ENCODE results near the gene EPC1.
"Not testable (repeated sequence)": the region's sequence is repeated elsewhere in the genome, so short reads cannot be mapped to it uniquely, and the experiment has no call there.

EPC1 gene

GRCh38 chr10:32372000-32372875, 25.3 kb upstream of the EPC1 start:
- no peak for DNase-seq (ENCODE audit: low read depth)

- DNase-seq (ENCODE audit: low read depth) = no peak
Measured at GRCh38 chr10:32371101-32371500, 24.1 kb upstream of the EPC1 start.

DNA sequence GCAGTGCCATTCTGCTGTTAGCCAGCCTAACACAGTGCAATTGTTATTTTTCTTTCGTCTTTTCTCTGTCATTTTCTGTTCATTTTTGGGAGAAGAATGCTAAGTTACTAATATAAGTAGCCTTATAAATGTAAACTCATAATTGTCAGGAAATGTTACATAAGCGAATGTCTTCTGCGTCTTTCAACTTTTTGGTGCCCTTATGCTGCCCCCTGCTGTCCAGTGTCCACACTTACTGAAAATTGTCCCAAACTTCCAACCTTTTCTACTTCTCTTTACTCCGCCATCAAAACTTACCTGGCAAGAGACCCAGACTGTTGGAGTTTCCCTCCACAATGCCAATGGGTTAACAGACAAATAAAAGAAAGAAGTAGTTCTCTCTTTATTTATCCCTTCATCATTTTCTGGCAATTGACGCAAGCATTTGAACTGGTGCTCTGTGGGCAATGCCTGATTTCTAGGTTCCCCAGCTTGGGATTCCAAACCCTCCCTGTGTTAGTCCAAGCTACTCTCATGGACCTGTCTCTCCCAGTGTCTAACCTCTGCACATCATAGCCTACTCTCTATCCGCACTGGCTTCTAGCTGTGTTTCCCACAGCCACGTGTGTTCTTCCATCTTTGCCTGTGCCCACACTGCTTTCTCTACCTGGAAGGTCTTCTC, 21.0 kb upstream of the EPC1 start:
- DNase-seq (ENCODE audit: low read depth) = no peak

- DNase-seq (ENCODE audit: low read depth) = no peak
Measured at GRCh38 chr10:32366588-32366987, 19.6 kb upstream of the EPC1 start.

DNA sequence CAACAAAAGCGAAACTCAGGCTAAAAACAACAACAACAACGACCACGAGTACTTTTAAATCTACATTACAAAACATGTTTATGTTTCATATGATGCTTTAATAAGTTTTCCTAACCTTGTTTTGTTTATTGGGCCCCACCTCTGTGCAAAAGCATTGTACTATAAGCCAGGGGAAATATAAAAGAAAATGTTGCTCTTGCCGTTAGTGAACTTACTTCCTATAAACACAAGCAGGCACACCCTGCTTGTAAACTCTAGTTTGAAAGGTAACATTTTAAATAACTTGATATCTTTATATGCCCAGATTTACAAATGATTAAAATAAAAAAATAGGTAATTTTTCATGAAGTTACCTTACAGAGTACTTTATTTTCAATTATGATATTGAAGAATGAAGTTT, 19.2 kb upstream of the EPC1 start:
- DNase-seq (ENCODE audit: low read depth) = no peak

GRCh38 chr10:32365404-32365803, 18.4 kb upstream of the EPC1 start:
- not testable (repeated sequence) for DNase-seq (ENCODE audit: low read depth)

DNA sequence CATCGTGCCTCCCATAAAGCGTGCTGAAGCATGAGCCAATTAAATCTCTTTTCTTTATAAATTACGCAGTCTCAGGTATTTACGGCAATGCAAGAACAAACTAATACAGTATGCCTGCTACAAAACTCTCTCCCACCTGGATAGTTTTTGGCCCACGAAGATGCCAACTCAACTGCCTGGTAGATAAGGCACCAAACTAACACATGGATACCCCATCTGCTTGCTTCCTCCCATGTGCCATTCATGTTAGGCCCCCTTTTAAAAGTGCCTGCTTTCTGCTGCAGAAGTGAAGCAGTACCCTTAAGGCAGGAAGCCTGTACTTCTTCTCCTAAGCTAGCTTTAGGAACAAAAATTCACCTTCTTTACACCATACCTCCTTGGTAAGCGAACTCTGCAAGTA, 15.6 kb upstream of the EPC1 start:
- no peak for DNase-seq (ENCODE audit: low read depth)

DNA sequence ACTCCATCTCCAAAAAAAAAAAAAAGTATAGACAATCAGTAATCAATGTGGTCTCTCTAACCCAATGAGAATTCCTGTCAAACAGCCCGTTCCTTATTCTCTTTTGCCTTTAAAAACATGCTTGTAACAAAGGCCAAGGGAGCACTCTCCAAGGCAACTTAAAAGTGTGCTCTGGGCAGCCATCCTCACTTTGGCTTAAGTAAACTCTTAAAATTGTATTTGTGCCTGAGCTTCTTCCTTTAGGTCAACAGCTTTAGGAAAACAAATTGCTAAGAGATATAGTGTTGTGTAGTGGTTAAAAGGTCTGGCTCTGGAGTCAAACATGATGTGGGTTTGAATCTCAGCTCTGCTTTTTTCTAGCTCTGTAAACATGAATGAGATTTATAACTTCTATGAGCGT, 13.9 kb upstream of the EPC1 start:
- no peak for DNase-seq (ENCODE audit: low read depth)

DNA sequence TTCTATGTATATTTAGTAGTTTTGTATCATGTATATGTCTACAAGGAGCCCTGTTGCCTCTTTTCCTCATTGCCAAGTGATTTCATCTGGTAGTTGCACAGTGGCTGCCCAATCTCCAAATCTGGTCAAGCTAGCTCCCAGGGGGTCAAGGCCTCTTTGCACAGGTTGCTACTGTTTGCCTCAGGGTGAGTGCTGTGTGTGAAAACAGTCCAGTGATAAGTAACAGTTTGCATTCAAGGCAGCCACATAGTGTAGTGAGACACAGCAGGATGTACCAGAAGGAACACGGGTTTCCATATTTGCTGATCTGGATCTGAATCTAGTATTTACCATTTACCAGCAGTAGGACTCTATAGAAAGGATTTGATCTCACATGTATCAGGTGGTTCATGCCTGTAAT, 13.3 kb upstream of the EPC1 start:
- no peak for DNase-seq (ENCODE audit: low read depth)

DNA sequence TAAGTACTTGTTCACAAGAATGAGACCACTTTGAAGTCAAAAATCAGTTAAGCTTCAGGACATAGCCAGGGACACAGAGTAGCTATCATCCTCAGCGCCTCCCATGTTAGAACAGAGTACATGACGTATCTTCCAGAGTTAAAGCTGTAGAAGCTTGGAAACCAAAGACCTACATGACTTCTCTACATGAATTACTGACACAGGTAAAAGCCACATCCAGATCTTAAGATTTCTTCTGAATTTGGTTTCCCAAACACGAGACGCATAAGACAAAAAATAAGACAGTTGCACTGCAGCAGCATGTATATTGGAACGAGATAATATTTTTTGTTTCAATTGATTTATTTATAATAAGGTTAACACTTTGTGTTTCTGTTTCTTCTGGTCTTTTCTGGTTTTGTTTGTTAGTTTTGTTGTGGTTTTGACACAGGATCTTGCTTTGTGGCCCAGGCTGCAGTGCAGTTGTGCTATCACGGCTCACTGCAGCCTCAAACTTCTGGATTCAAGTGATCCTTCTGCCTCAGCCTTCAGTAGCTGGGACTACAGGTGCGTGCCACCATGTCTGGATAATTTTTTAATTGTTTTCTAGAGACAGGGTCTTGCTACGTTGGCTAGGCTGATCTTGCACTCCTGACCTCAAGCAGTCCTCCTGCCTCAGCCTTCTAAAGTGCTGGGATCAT, 10.2 kb upstream of the EPC1 start:
- no peak for DNase-seq (ENCODE audit: low read depth)

DNA sequence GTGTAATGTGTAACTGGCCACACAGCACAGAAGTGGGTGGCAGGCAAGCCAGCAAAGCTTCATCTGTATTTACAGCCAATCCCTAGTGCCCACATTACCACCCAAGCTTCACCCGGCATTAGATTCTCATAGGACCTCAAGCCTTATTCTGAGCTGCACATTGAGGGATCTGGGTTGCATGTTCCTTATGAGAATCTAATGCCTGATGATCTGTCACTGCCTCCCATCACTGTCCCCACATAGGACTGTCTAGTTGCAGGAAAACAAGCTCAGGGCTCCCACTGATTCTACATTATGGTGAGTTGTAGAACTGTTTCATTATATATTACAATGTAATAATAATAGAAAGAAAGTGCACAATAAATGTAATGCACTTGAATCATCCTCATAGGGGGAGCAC, 7.7 kb upstream of the EPC1 start:
- not testable (repeated sequence) for DNase-seq (ENCODE audit: low read depth)

DNA sequence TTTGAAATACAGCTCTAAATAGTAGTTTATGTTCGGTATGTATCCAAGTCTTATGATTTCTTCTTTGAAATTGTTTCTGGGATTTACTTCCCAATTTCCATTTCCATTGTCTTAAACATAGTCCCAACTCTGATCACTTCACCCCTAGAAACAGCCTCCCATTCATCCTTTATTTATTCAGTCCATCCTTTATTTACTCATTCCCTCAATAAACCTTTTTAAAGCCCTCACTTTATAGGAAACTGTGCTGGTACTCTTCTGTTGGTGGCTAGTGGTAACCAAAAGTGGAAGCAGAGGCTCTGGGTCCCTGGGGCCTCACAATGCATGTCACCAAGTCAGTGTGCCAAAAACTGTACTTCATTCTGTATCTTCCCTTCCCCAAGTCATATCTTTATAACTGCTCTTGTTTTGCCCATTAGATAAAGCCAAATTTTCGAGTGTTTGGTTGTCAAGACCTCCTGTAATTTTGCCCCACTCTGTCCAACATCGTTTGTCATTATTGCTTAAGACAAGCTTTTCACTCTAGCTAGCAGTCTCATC, 3.9 kb upstream of the EPC1 start:
- DNase-seq (ENCODE audit: low read depth) = no peak

GRCh38 chr10:32349968-32350738, 3.2 kb upstream of the EPC1 start:
- no peak for DNase-seq (ENCODE audit: low read depth)

DNA sequence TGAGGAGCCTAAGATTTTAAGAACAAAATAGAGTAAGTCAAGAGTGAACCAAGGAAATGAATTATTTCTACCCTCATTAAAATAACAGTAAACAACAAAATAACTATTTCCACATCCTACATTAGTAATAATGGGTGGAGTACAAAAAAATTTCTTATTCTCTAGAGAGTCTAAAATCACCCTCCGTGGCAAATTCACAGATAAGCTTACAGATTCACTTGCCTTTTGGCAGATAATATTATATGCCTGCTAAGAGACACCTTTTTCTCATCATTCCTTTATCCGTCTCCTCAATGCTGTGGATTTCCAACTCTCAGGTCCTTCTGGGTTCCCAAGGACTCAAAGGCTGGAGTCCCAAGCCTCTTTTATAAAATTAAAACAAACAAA, 2.2 kb upstream of the EPC1 start:
- DNase-seq (ENCODE audit: low read depth) = no peak

DNA sequence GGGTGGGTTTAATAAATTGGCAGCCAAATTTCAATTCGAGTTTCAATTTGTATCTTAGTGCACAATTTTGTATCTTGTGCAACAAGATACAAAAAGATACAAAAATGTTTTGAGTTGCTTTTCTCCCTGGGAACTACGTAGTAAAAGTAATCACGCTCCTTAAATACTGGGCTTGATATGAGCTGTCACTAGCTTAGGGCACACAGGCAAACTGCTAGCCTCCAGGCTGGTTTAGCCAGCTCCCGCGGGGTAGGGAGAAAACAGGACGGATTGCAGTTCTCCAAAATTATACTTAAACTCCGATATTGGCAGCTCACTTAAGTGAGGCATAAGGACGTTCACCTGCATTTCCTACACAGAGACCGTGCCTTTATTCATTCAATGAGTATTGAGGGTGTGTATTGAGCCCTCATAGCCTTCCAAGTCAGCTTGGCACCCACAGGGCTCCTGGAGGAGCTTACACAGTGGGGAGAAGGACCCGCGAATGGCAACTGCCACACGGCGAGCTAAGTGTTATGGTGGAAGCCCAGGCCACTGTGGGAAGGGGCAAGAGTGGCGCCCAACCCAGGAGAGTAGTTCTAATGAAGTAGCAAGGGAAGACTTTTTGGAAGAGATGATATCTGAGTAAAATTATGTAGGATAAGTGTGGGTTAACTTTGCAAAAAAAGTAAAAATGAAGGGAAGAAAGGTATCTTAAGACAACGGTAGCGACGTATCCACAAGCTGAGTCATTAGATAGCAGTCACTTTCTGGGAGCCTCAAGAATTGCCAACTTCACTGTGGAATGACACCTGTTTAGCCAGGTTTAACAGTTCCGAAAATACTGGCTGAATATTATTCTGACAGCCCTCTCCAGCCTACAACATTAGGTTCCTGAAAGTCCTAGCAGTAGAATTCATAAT, 1.6 kb upstream of the EPC1 start:
- no peak for DNase-seq (ENCODE audit: low read depth)

DNA sequence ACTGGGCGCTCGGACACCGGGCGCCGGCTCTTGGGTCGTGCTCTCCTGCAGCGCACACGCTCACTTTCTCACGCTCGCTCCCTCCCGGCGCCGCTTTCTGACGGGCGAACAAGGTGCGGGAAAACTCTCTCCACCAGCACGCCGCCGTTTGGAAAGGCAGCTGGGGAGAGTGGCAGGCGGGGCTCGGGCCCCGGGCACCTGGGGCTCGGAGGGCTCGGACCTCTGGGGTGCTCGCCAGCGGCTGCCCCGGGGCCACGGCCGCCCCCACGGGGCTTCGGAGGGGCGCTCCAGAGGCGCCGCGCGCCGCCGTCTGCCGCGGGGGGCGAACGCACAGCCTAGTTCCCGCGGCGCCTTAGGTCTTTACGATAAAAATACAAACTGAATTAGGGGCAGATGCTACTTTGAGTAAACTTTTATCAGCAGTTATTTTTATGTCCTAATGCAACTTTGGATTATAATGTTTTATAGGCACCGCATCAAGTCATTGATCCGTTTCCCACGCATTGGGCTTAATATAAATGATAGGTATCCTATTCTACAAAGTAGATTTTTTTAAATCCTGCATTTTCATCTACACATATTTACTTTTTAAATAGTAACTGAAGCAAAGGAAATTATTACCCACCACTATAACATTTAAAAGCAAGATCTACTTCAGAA, 535 bp upstream of the EPC1 start:
- no peak for DNase-seq (ENCODE audit: low read depth)

DNA sequence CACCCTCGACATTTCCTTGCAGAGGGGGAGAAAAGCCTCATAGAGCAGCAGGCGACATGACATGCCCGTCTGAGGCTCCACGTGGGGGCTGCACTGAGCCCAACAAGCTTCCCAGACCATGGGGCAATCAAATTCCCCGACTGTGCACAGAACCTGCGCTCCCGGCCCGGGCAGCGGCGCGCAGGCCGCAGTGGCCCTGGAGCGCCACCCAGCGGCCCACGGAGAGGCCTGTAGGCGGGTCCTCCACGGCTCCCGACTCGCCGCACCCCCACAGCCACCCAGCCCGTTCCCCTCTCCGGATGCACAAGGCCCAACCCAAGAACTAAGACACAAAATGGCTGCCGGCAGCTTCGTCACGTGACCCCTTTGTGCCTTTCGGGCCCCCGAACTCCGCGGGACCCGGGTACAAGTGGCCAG, 816 bp downstream of the EPC1 start:
- DNase-seq (ENCODE audit: low read depth) = peak; percentile 72

DNA sequence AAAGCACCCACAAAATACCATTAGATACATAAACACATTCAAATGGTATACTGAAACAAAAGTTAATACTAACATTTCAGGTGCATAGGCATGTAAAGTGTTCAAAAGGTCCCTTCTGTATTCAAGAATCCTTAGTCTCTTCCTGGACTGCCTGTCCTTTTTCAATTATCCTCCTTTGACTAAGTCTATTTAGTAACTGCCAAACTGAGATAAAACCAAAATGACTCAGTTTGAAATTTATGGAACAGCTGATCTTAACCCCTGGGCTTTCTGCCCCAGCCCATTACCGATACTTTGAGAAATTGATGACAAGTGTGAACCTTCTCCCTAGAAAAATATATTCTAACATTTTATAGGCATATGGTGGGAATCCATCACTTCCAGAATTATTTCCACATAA, 5.4 kb downstream of the EPC1 start:
- DNase-seq (ENCODE audit: low read depth) = no peak

DNA sequence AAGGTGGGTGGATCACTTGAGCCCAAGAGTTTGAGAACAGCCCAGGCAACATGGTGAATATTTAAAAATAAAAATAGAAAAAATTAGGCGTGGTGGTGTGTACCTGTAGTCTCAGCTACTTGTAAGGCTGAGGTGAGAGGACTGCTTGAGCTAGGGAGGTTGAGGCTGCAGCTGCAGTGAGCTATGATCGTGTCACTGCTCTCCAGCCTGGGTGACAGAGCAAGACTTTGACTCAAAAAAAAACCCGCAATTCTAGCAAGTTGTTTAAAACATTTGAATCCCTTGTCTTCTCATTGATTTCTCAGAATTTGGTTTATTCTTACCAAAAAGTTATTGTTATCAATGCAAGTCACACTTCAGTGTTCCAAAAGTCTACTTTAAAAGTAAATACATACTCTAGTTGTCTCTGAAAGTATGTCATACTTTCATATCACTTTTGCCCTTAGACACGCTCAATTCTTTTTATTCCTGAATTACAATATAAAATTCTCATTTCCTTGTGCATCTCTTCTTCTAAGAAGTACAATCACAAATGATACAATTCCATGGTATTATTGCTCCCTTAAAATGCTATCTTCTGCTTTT, 6.3 kb downstream of the EPC1 start:
- DNase-seq (ENCODE audit: low read depth) = no peak

GRCh38 chr10:32338262-32338661, 8.7 kb downstream of the EPC1 start:
- DNase-seq (ENCODE audit: low read depth) = no peak

All from GM04503 (cell line).